Sigmoid colon (tissue), 4 donors: ENCODE data around the gene AKR1C4.

Source experiments
- POLR2A ChIP-seq, 2 donors: fragments of 450-650 bp; IDR thresholded peaks; one replicate each; pipeline ENCODE4 v1.6.1; 2016; ENCODE audit warnings: antibody characterized with exemption in 2 of 2, mild to moderate bottlenecking in 2 of 2, moderate library complexity in 2 of 2
- POLR2AphosphoS5 ChIP-seq, 4 donors: sonication (generic); formaldehyde crosslinking; IDR thresholded peaks; one replicate each; pipeline ENCODE4 v1.6.1; 2017; ENCODE audit warnings: antibody characterized with exemption in 4 of 4
- TF ChIP-seq, protein P1 (sequence below), 4 experiments: fragments of 450-650 bp in 3 of 4; fragments of 200-600 bp in 1 of 4; IDR thresholded peaks; one replicate each; pipeline ENCODE4 v1.5.1; 2016 to 2019; ENCODE audit warnings: antibody characterized with exemption in 4 of 4, mild to moderate bottlenecking in 3 of 4, moderate library complexity in 2 of 4

DNA sequence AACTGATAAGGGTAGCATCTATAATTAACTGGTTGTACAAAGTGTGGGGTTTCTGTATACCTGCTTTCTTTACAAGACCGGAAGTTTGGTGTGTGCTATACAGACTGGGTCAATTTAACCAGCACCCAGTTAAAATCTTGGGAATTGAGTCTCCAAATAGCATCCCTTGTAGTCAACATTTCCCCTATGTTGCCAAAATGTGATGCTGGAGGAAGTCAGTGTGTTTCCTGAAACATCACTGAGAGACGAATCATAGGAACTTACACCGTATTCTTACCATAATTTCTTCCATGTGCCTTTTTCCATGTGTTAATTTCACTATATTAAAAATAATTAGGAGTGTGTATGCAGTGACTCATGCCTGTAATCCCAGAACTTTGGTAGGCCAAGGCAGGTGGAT, 1.7 kb downstream of the AKR1C4 start:
- TF ChIP-seq, protein P1, sequence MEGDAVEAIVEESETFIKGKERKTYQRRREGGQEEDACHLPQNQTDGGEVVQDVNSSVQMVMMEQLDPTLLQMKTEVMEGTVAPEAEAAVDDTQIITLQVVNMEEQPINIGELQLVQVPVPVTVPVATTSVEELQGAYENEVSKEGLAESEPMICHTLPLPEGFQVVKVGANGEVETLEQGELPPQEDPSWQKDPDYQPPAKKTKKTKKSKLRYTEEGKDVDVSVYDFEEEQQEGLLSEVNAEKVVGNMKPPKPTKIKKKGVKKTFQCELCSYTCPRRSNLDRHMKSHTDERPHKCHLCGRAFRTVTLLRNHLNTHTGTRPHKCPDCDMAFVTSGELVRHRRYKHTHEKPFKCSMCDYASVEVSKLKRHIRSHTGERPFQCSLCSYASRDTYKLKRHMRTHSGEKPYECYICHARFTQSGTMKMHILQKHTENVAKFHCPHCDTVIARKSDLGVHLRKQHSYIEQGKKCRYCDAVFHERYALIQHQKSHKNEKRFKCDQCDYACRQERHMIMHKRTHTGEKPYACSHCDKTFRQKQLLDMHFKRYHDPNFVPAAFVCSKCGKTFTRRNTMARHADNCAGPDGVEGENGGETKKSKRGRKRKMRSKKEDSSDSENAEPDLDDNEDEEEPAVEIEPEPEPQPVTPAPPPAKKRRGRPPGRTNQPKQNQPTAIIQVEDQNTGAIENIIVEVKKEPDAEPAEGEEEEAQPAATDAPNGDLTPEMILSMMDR (IDR thresholded peaks at IDR 0.05) = no peak
- TF ChIP-seq POLR2A (IDR thresholded peaks at IDR 0.05) (no peak), POLR2AphosphoS5 (IDR thresholded peaks at IDR 0.05) (no peak)
